ENCODE data around the gene HPCAL1. TPM values are rescaled to one million over a fixed set of nuclear protein-coding genes. Genes with fewer than 3 reads are reported as not detected.

HPCAL1 gene
- total and polyA plus RNA-seq, 2 donors (not counting 3 experiments of a cell fraction or from before 2014, with no cell fraction given): 56.5 to 77.4 TPM

DNA sequence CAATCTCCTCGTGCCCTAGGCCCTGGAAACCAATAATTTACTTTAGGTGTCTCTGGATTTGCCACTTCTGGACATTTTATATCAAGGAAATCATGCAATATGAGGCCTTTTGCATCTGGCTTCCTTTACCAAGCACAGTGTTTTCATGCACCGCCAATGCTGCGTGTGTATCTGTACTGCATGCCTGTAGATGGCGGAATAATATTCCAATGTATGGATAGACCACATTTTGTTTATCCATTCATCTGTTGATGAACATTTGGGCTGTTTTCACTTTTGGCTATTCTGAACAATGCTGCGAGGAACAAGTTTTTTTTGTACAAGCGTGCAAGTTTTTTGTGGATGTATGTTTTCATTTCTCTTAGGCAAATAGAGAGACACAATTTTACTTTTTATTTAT lies 18.9 kb downstream of the HPCAL1 start:
- CTCF ChIA-PET: interaction anchor here (0.8 to 2.0 kb wide), 2 partner anchors 14 to 87 kb away, joined by 3 to 6 read pairs; no protein-coding TSS in a partner anchor
- dilution Hi-C loops (cut with MboI; ENCODE audit: extremely low pct_ligation_motif_present, low sequenced_read_pairs): no loop called here
- Histone ChIP-seq H2AFZ (ENCODE audit: low read depth, low read length) (no peak overlapping the region), H3K27me3 (ENCODE audit: control insufficient read depth in 2 of 2, insufficient read depth in 2 of 2, low read length in 2 of 2) (no peaks in the 10 kb centered on the region), H3K79me2 (ENCODE audit: control insufficient read depth, insufficient read depth, low read length) (peaks cover 77% of the 10 kb centered on the region), H3K9me3 (replicated peaks; ENCODE audit: control insufficient read depth, insufficient read depth, low read length) (no peaks in the 10 kb centered on the region), H3K27ac (ENCODE audit: insufficient read depth, low read depth, low read length) (no peak overlapping the region), H3K9ac (replicated peaks; ENCODE audit: extremely low read depth, insufficient read depth, low read length) (no peak overlapping the region), H3K4me2 (ENCODE audit: insufficient read depth, low read length) (no peak overlapping the region), H3K4me3 (replicated peaks in 1 of 3; ENCODE audit: insufficient read depth in 1 of 3, low read depth in 1 of 3, low read length in 3 of 3) (no peak overlapping the region), H3K9me1 (replicated peaks; ENCODE audit: control insufficient read depth, extremely low read depth, insufficient read depth, low read length) (no peaks in the 10 kb centered on the region), H4K20me1 (replicated peaks; ENCODE audit: control insufficient read depth, extremely low read depth, insufficient read depth, low read length) (no peaks in the 10 kb centered on the region), H3K4me1 (ENCODE audit: control insufficient read depth, extremely low read depth, insufficient read depth, low read length) (peaks cover 13% of the 10 kb centered on the region), H3K36me3 (ENCODE audit: control insufficient read depth in 2 of 2, extremely low read depth in 1 of 2, insufficient read depth in 2 of 2, low read length in 2 of 2) (no peaks in the 10 kb centered on the region)
- intact Hi-C loops (cut with micrococcal nuclease): no loop called here
- no peak for TF ChIP-seq POLR2AphosphoS5 (IDR thresholded peaks at IDR 0.05; ENCODE audit: insufficient read depth, low read depth, low read length)
- TF ChIP-seq GATA2 (IDR thresholded peaks at IDR 0.05; ENCODE audit: insufficient read depth, insufficient read length, low read depth, low read length): no peak
- TF ChIP-seq, protein P1, sequence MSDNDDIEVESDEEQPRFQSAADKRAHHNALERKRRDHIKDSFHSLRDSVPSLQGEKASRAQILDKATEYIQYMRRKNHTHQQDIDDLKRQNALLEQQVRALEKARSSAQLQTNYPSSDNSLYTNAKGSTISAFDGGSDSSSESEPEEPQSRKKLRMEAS (IDR thresholded peaks at IDR 0.05; ENCODE audit: insufficient read depth, insufficient read length): no peak
- no peak for TF ChIP-seq EZH2 (IDR thresholded peaks at IDR 0.05; ENCODE audit: borderline replicate concordance, low read depth, low read length, severe bottlenecking)
- no peak for TF ChIP-seq FOS (IDR thresholded peaks at IDR 0.05; ENCODE audit: borderline replicate concordance, insufficient read depth, low read length)
- TF ChIP-seq, protein P2, sequence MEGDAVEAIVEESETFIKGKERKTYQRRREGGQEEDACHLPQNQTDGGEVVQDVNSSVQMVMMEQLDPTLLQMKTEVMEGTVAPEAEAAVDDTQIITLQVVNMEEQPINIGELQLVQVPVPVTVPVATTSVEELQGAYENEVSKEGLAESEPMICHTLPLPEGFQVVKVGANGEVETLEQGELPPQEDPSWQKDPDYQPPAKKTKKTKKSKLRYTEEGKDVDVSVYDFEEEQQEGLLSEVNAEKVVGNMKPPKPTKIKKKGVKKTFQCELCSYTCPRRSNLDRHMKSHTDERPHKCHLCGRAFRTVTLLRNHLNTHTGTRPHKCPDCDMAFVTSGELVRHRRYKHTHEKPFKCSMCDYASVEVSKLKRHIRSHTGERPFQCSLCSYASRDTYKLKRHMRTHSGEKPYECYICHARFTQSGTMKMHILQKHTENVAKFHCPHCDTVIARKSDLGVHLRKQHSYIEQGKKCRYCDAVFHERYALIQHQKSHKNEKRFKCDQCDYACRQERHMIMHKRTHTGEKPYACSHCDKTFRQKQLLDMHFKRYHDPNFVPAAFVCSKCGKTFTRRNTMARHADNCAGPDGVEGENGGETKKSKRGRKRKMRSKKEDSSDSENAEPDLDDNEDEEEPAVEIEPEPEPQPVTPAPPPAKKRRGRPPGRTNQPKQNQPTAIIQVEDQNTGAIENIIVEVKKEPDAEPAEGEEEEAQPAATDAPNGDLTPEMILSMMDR (IDR thresholded peaks at IDR 0.05; ENCODE audit: extremely low read depth in 1 of 2, insufficient read depth in 1 of 2, low read depth in 1 of 2, low read length in 2 of 2): no peak
- BruUV-seq (replicated peaks): no TSS peak
- POLR2A ChIA-PET: no interaction called here
- DNase-seq (ENCODE audit: low read depth, low spot score) (no peak), FAIRE-seq (no peak)

Measured in endothelial cell of umbilical vein (primary cell).